ENCODE measurements around the gene RXRA. TPM values are rescaled to one million over a fixed set of nuclear protein-coding genes. Genes with fewer than 3 reads are reported as not detected.
A peak's percentile ranks its signal among the peaks of the same experiment; 100 is the strongest.

The RXRA gene
- total and polyA plus RNA-seq, 2 of the 13 experiments (the other 11 are each of a cell fraction or from before 2014, with no cell fraction given), result 18.9 to 29.2 TPM

GRCh38 chr9:134434894-134435506 is 108.7 kb downstream of the RXRA start (continued):
- no peak for TF ChIP-seq HOXD1 (CRISPR knock-in tag; IDR thresholded peaks at IDR 0.05)
- 0 out of 2 replicates have a peak, but pooled peaks have one; percentile 15 for TF ChIP-seq ZNF138 (CRISPR knock-in tag; IDR thresholded peaks at IDR 0.05; ENCODE audit: low read depth)
- TF ChIP-seq SP5 (CRISPR knock-in tag; IDR thresholded peaks at IDR 0.05; ENCODE audit: borderline replicate concordance, low read depth), result peak; percentile 37; the same call in 1 of the 2 replicates
- no peak for TF ChIP-seq ETV6 (CRISPR knock-in tag; conservative IDR thresholded peaks at IDR 0.05)
- no peak for TF ChIP-seq GABPA (IDR thresholded peaks at IDR 0.05; ENCODE audit: low read depth, low read length)
- peak; percentile 79 for TF ChIP-seq GABPA (CRISPR knock-in tag; IDR thresholded peaks at IDR 0.05; ENCODE audit: low read depth)
- TF ChIP-seq ZBTB26 (CRISPR knock-in tag; IDR thresholded peaks at IDR 0.05; ENCODE audit: borderline replicate concordance), result no peak
- TF ChIP-seq ZMYM4 (CRISPR knock-in tag; IDR thresholded peaks at IDR 0.05), result peak; percentile 61
- no peak for TF ChIP-seq CEBPB (IDR thresholded peaks at IDR 0.05; ENCODE audit: borderline replicate concordance, low read depth, low read length)
- no peak for TF ChIP-seq AGO1 (IDR thresholded peaks at IDR 0.05; ENCODE audit: low read depth, low read length, poor library complexity, severe bottlenecking)
- no peak for TF ChIP-seq ZNF672 (CRISPR knock-in tag; IDR thresholded peaks at IDR 0.05)
- 0 out of 2 replicates have a peak, but pooled peaks have one; percentile 36 for TF ChIP-seq ZNF772 (CRISPR knock-in tag; IDR thresholded peaks at IDR 0.05)
- TF ChIP-seq MBNL3 (CRISPR knock-in tag; conservative IDR thresholded peaks at IDR 0.05), result no peak
- no peak for TF ChIP-seq ATF3 (CRISPR knock-in tag; IDR thresholded peaks at IDR 0.05)
- no peak for TF ChIP-seq ZIK1 (CRISPR knock-in tag; IDR thresholded peaks at IDR 0.05; ENCODE audit: borderline replicate concordance, low read depth)
- TF ChIP-seq RBM22 (optimal IDR thresholded peaks at IDR 0.05; ENCODE audit: low read length), result peak; percentile 38
- TF ChIP-seq RXRA (CRISPR knock-in tag; IDR thresholded peaks at IDR 0.05), result no peak
- TF ChIP-seq ZNF644 (CRISPR knock-in tag; IDR thresholded peaks at IDR 0.05; ENCODE audit: low read depth), result no peak
- 0 out of 2 replicates have a peak, but pooled peaks have one; percentile 37 for TF ChIP-seq ZGPAT (CRISPR knock-in tag; IDR thresholded peaks at IDR 0.05)
- no peak for TF ChIP-seq SMARCE1 (IDR thresholded peaks at IDR 0.05; ENCODE audit: borderline replicate concordance)
- TF ChIP-seq NR2F6 (IDR thresholded peaks at IDR 0.05), result no peak
- TF ChIP-seq NR2F6 (CRISPR knock-in tag; IDR thresholded peaks at IDR 0.05), result no peak
- TF ChIP-seq ZNF329 (CRISPR knock-in tag; IDR thresholded peaks at IDR 0.05; ENCODE audit: low read depth), result no peak
- peak; percentile 65; the same call in 1 of the 2 replicates for TF ChIP-seq TBX2 (CRISPR knock-in tag; IDR thresholded peaks at IDR 0.05; ENCODE audit: borderline replicate concordance)
- no peak for TF ChIP-seq DDIT3 (CRISPR knock-in tag; IDR thresholded peaks at IDR 0.05)
- 0 out of 2 replicates have a peak, but pooled peaks have one; percentile 32 for TF ChIP-seq ZNF414 (CRISPR knock-in tag; IDR thresholded peaks at IDR 0.05)
- no peak for TF ChIP-seq FIP1L1 (IDR thresholded peaks at IDR 0.05; ENCODE audit: borderline replicate concordance, insufficient read depth, low read depth, low read length)
- TF ChIP-seq ZNF207 (IDR thresholded peaks at IDR 0.05; ENCODE audit: borderline replicate concordance), result no peak
- TF ChIP-seq HOXA7 (CRISPR knock-in tag; IDR thresholded peaks at IDR 0.05), result no peak
- TF ChIP-seq ZNF589 (CRISPR knock-in tag; conservative IDR thresholded peaks at IDR 0.05), result no peak
